AG04449 (cell line): ENCODE data around the gene MYOF.

Source experiments
- CTCF ChIA-PET: fragments of 350-600 bp; formaldehyde crosslinking; extraction: SDS; loops from one replicate; lab custom pipeline; 2021; ENCODE audit warnings: antibody characterized with exemption; lab: Yijun Ruan, JAX
- POLR2A ChIA-PET: fragments of 400-600, 350-600 bp; formaldehyde crosslinking; extraction: SDS; loops from one replicate; lab custom pipeline; 2020; ENCODE audit warnings: antibody characterized with exemption, inconsistent platforms; lab: Yijun Ruan, JAX
- DNase-seq: peaks from one replicate; pipeline ENCODE4 v3.0.0-alpha.2; 2010; ENCODE audit warnings: low read depth, low spot score
- H3K4me3 ChIP-seq: 2 replicates; pipeline ENCODE4 v1.5.1; 2011; ENCODE audit warnings: low read depth, mild to moderate bottlenecking, control low read depth, low read length
- CTCF ChIP-seq: IDR thresholded peaks from one replicate; pipeline ENCODE4 v1.5.1; 2011; ENCODE audit warnings: mild to moderate bottlenecking, moderate library complexity, low read length, control low read depth, inconsistent platforms; ENCODE audit not compliant: insufficient read depth; ENCODE audit errors: missing control alignments

Gene MYOF

GRCh38 chr10:93417266-93417665 is 64.9 kb downstream of the MYOF start:
- POLR2A ChIA-PET = no interaction called here
- no peak for TF ChIP-seq CTCF
- CTCF ChIA-PET = interaction anchor here (1.0 to 2.0 kb wide), 5 partner anchors 8 to 63 kb away, joined by 3 to 6 read pairs (median 4); no protein-coding TSS in a partner anchor
- DNase-seq = no peak
- H3K4me3 ChIP-seq = no peak overlapping the region

GRCh38 chr10:93416824-93417223 is 65.3 kb downstream of the MYOF start:
- POLR2A ChIA-PET = no interaction called here
- CTCF ChIA-PET = interaction anchor here (0.7 to 1.7 kb wide), 5 partner anchors 14 to 69 kb away, joined by 3 to 4 read pairs (median 3); no protein-coding TSS in a partner anchor
- no peak overlapping the region for H3K4me3 ChIP-seq
- no peak for DNase-seq
- no peak for TF ChIP-seq CTCF

DNA sequence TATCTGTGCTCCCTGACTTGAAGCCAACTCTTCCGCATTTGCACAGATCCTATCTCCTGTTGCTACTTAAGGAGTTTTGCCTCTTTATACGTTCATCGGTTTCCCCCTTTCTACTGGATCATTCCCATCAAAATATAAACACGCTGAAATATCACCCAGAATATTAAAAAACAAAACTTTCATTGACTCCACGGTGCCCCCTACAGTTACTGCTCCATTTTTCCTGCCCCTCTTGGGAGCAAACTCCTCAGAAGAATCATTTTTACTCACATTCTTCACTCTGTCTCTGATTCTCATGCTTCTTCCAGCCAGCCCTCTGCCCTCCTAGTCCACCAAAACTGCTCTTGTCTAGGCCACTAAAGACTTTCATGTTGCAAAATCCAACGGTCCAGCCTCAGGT is 66.4 kb downstream of the MYOF start:
- ChIA-PET POLR2A (no interaction called here), CTCF (interaction anchor here (1.7 kb wide), 1 partner anchor 67 kb away, joined by 5 read pairs; the partner anchor contains the start of gene MYOF)
- no peak for TF ChIP-seq CTCF
- DNase-seq = no peak
- H3K4me3 ChIP-seq = no peak overlapping the region

- POLR2A ChIA-PET = interaction anchor here (0.6 kb wide), 1 partner anchor 74 kb away, joined by 3 read pairs; no protein-coding TSS in a partner anchor
- CTCF ChIA-PET = interaction anchor here (0.6 to 2.0 kb wide), 4 partner anchors 9 to 75 kb away, joined by 3 to 7 read pairs (median 3); partner anchors contain the start of gene MYOF
- H3K4me3 ChIP-seq = no peak overlapping the region
- no peak for TF ChIP-seq CTCF
- DNase-seq = no peak
Observed at GRCh38 chr10:93413252-93413689, 68.9 kb downstream of the MYOF start.

DNA sequence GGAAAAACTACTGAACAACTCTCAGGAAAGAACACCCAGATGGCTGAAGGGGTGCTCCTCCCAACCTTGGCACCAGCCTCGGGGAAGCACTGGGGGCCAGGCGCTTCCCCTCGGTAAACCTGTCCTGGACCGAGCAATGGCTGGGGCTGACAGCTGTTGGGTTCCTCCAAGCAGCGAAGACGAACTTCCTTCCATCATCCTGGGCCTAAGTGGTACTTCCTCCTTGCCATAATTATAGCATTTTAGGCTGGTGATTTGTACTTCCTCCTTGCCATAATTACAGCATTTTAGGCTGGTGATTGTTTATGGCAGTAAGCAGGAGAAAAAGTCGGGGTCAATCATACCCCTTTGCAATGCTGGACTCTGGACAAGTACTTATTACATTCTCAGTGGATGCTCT is 69.3 kb downstream of the MYOF start:
- no peak for TF ChIP-seq CTCF
- ChIA-PET CTCF (interaction anchor here (1.1 to 2.8 kb wide), 3 partner anchors 10 to 70 kb away, joined by 3 to 20 read pairs (median 6); partner anchors contain the start of gene MYOF), POLR2A (no interaction called here)
- H3K4me3 ChIP-seq = no peak overlapping the region
- DNase-seq = no peak

GRCh38 chr10:93410697-93411348 is 71.3 kb downstream of the MYOF start:
- no peak for DNase-seq
- H3K4me3 ChIP-seq = no peak overlapping the region
- CTCF ChIA-PET = interaction anchor here (0.8 to 2.8 kb wide), 5 partner anchors 9 to 72 kb away, joined by 3 to 20 read pairs (median 4); partner anchors contain the start of gene MYOF
- POLR2A ChIA-PET = no interaction called here
- no peak for TF ChIP-seq CTCF
